HG03045 (cell line): Measurements from ENCODE around the gene AK1.

Experiments used
- ATAC-seq: cut with Tn5 transposase; IDR thresholded peaks from one replicate; pipeline ENCODE4 v1.9.1; 2021; ENCODE audit warnings: mild to moderate bottlenecking, moderate library complexity; ENCODE audit not compliant: unreplicated experiment

Gene AK1

DNA sequence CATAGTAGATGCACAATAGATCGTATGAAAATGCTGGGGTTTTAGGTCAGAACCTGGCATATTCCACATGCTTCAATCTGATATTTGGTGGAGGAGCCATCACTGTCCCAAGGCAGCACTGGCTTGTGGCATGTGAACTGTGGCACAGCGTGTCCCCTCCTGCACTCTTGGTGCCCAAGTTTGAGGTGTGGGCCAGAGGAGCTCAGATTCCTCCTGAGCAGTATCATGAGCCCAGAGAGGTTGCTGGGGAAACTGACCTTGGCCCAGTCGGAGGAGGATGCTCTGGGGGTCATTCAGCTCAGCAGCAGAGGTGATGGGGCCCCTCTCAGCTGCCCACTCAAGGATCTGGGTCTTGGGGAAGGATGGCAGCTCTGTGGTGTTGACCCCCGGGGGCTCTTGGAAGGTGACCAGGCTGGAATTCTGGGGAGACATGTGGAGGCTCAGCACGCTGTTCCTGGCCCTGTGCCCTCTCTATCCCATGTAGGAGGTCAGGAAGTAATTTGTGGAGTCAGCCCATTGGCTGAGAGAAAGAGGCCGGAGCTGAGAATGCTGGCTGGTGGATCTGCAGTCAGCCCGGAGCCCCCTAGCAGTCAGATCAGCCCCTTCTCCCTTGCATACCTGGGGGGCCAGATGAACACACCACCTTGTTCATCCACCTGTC is 51.1 kb downstream of the AK1 start:
- ATAC-seq, result no peak

DNA sequence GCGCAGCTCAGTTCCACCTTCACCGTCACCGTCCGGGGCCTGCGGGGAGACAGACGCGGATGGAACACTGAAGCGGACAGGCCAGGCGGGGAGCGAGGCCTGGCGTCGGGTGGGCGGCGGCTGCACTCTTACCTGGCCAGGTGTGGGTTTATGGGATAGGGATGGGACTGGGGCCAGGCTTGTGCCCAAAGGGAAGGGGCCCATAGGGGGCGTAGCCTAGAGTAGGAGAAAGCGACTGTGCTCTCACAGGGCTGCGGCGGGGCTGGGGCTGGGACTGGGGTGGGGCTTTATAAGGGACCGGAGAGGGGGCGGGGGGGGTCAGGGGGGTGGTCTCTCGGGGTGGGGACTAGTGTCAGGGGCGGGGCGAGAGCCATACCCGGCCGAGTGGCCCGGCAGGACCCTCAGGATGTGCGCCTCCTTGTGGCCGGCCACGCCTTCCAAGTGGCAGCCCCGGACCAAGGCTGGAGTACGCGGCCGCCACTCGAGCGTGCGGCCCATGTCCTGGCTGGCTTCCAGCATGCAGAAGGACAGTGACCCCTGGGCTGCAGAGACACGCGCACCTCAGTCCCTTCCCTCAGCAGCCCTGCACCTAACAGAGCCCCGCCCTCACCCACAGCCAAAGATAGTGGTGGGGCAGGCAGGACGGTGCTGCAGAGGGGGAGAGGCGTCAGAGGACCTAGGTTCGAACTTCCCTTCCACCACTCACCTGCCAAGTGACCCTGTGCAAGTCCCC is 52.0 kb downstream of the AK1 start:
- no peak for ATAC-seq

DNA sequence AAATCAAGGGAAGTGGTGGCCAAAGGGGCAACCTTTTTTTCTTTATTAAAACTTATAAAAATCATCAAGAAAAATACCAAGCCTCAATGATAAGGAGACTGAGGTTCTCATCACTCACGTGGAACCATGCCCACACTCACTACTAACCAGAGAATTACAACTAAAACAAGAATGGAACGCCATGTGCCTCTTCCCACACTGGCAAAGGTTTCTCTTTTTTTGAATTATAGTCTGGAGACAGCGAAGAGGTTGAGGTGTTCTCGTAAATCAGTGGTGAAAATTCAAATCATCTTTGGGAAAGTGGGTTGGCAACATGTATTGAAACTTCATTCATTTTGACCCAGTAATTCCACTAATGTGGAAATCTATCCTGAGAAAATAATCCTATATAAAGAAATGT is 55.4 kb downstream of the AK1 start:
- no peak for ATAC-seq

DNA sequence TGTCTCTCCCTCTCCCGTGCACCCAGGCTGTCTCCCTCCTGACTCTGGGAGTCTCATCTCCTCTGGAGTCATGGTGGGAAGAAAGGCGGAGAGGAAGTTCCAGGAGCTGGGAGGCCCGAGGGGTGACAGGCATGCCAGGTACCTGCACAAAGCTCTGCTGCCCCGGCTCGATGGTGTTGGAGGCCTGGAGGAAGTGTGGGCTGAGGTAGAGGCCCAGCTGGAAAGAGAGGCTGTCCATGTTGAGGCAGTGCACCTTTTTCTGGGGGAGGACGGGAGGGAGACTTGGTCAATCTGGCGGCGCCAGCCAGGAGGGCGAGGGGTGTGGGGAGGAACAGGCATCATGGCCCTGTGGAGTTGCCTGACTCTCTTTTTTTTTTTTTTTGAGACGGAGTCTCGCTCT is 58.9 kb downstream of the AK1 start:
- no peak for ATAC-seq

DNA sequence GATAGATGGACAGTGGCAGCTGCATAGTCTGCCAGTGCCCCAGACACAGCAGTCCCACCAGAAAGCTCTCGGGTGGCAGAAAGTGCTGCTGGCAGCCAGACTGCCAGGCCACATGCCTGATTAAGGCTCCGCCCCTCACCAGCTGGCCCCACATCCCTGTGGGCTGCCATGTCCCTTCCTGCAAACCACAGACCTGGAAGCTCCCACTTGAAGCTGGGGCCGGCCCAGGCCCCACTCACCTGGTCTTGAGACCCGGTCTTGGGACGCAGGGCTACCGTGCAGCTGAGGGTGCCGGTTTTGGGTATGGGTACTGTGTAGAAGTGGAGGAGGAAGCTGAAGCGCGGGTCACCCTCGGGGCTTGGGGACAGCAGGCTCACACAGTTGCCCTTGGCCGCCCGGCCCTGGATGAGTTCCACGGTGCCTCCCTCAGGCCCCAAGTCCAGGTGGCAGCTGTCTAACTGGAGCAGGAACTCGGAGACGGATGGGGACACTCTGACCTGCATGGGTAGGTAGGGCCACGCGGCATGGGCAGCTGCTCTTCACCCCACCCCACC is 59.5 kb downstream of the AK1 start:
- no peak for ATAC-seq

DNA sequence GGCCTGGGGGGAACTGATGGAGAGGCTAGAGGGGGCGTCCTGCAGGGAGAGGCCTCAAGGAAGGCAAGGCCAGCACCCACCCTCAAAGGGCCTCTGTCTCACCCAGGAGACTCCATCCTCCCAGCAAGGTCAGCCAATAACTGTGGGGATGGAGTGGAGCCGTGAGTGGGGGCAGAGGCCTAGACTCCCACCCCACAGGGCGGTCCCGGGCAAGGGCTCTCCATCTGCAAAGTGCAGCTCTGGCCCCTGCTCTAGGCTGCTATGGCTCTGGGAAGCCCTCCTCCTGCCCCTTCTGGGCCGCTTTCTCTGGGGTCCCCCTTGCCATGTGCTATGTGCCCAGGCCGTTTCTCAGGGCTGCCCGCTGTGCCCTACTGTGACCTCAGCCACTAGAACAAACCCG is 60.7 kb downstream of the AK1 start:
- no peak for ATAC-seq
